Measurements from ENCODE around the gene MORC2.

MORC2 gene

GRCh38 chr22:30880847-30881246 lies 87.7 kb downstream of the MORC2 start:
- TF ChIP-seq CTCF (IDR thresholded peaks at IDR 0.05; ENCODE audit: insufficient read depth, low read length), result no peak
- no peak for TF ChIP-seq GABPA (IDR thresholded peaks at IDR 0.05; ENCODE audit: low read depth)
- no peak for TF ChIP-seq REST (IDR thresholded peaks at IDR 0.05; ENCODE audit: insufficient replicate concordance, low read depth)
- no peak for TF ChIP-seq SPI1 (IDR thresholded peaks at IDR 0.05; ENCODE audit: borderline replicate concordance, low read depth)
- no peak for TF ChIP-seq POLR2AphosphoS5 (IDR thresholded peaks at IDR 0.05; ENCODE audit: low read depth)
- no peak for DNase-seq (ENCODE audit: low read depth in 1 of 2, low spot score in 1 of 2)
- H3K27me3 ChIP-seq (ENCODE audit: insufficient read depth, poor library complexity, severe bottlenecking), result no peaks in the 10 kb centered on the region
- no peak overlapping the region for H3K27ac ChIP-seq (replicated peaks)
- no peak overlapping the region for H3K4me3 ChIP-seq (replicated peaks; ENCODE audit: insufficient read depth, low read length)

- no peaks in the 10 kb centered on the region for H3K27me3 ChIP-seq (ENCODE audit: insufficient read depth, poor library complexity, severe bottlenecking)
- DNase-seq (ENCODE audit: low read depth in 1 of 2, low spot score in 1 of 2), result no peak
- no peak overlapping the region for H3K27ac ChIP-seq (replicated peaks)
- H3K4me3 ChIP-seq (replicated peaks; ENCODE audit: insufficient read depth, low read length), result no peak overlapping the region
- no peak for TF ChIP-seq REST (IDR thresholded peaks at IDR 0.05; ENCODE audit: insufficient replicate concordance, low read depth)
- TF ChIP-seq SPI1 (IDR thresholded peaks at IDR 0.05; ENCODE audit: borderline replicate concordance, low read depth), result no peak
- no peak for TF ChIP-seq POLR2AphosphoS5 (IDR thresholded peaks at IDR 0.05; ENCODE audit: low read depth)
- no peak for TF ChIP-seq GABPA (IDR thresholded peaks at IDR 0.05; ENCODE audit: low read depth)
- TF ChIP-seq CTCF (IDR thresholded peaks at IDR 0.05; ENCODE audit: insufficient read depth, low read length), result no peak
Observed at GRCh38 chr22:30880181-30880601, 88.4 kb downstream of the MORC2 start.

- DNase-seq (ENCODE audit: low read depth in 1 of 2, low spot score in 1 of 2), result no peak
- Histone ChIP-seq H3K27me3 (ENCODE audit: insufficient read depth, poor library complexity, severe bottlenecking) (no peaks in the 10 kb centered on the region), H3K27ac (replicated peaks) (no peak overlapping the region), H3K4me3 (replicated peaks; ENCODE audit: insufficient read depth, low read length) (no peak overlapping the region)
- TF ChIP-seq SPI1 (IDR thresholded peaks at IDR 0.05; ENCODE audit: borderline replicate concordance, low read depth) (no peak), GABPA (IDR thresholded peaks at IDR 0.05; ENCODE audit: low read depth) (no peak), POLR2AphosphoS5 (IDR thresholded peaks at IDR 0.05; ENCODE audit: low read depth) (no peak), CTCF (IDR thresholded peaks at IDR 0.05; ENCODE audit: insufficient read depth, low read length) (no peak), REST (IDR thresholded peaks at IDR 0.05; ENCODE audit: insufficient replicate concordance, low read depth) (no peak)
Observed at GRCh38 chr22:30879415-30879797, 89.2 kb downstream of the MORC2 start.
